Loucy (cell line): ENCODE data around the gene TMEM97.

Experiments used
- H2AFZ ChIP-seq: fragments of 200-600 bp; sonication (generic); 2 replicates; pipeline ENCODE4 v1.6.0; 2016; ENCODE audit warnings: antibody characterized with exemption, mild to moderate bottlenecking, low read length, moderate library complexity
- H3F3A ChIP-seq: fragments of 200-600 bp; 2 replicates; pipeline ENCODE4 v1.6.0; 2016; ENCODE audit warnings: antibody characterized with exemption, low read depth, mild to moderate bottlenecking
- H3K27me3 ChIP-seq: fragments of 200-600 bp; sonication (generic); 2 replicates; pipeline ENCODE4 v1.6.1; 2014; ENCODE audit warnings: low read length, mild to moderate bottlenecking; ENCODE audit not compliant: insufficient read depth, poor library complexity, severe bottlenecking
- H3K36me3 ChIP-seq: fragments of 200-600 bp; sonication (generic); 2 replicates; pipeline ENCODE4 v1.6.1; 2016; ENCODE audit warnings: low read length; ENCODE audit not compliant: insufficient read depth
- H3K4me1 ChIP-seq: fragments of 200-600 bp; sonication (generic); 2 replicates; pipeline ENCODE4 v1.5.1; 2014; ENCODE audit warnings: low read length, mild to moderate bottlenecking; ENCODE audit not compliant: insufficient read depth, poor library complexity, severe bottlenecking
- H3K4me2 ChIP-seq: fragments of 200-600 bp; sonication (generic); 2 replicates; pipeline ENCODE4 v1.6.0; 2014; ENCODE audit warnings: antibody characterized with exemption, low read length, low read depth, mild to moderate bottlenecking; ENCODE audit not compliant: poor library complexity, severe bottlenecking
- H3K4me3 ChIP-seq: fragments of 200-600 bp; sonication (generic); 2 replicates; pipeline ENCODE4 v1.5.1; 2014; ENCODE audit warnings: low read length, mild to moderate bottlenecking, mixed read lengths; ENCODE audit not compliant: poor library complexity, severe bottlenecking
- H3K79me2 ChIP-seq: fragments of 200-600 bp; sonication (generic); 2 replicates; pipeline ENCODE4 v1.6.1; 2014; ENCODE audit warnings: low read length; ENCODE audit not compliant: insufficient read depth
- H3K9ac ChIP-seq: fragments of 200-600 bp; sonication (generic); 2 replicates; pipeline ENCODE4 v1.6.0; 2014; ENCODE audit warnings: mild to moderate bottlenecking, low read depth, low read length, moderate library complexity; ENCODE audit not compliant: poor library complexity, severe bottlenecking
- H3K9me2 ChIP-seq: fragments of 200-600 bp; sonication (generic); replicated peaks from 2 replicates; pipeline ENCODE4 v1.6.1; 2016; ENCODE audit warnings: low read depth, low read length, mixed read lengths
- H3K9me3 ChIP-seq: fragments of 200-600 bp; sonication (generic); 2 replicates; pipeline ENCODE4 v1.6.1; 2014; ENCODE audit warnings: mild to moderate bottlenecking, antibody characterized with exemption, low read length, low read depth; ENCODE audit not compliant: insufficient read depth
- H4K20me1 ChIP-seq: fragments of 200-600 bp; sonication (generic); 2 replicates; pipeline ENCODE4 v1.6.0; 2014; ENCODE audit warnings: antibody characterized with exemption, low read length, mild to moderate bottlenecking; ENCODE audit not compliant: insufficient read depth, poor library complexity, severe bottlenecking
- EZH2phosphoT487 ChIP-seq: fragments of 200-600 bp; IDR thresholded peaks from 2 replicates; pipeline ENCODE4 v1.6.1; 2018; ENCODE audit warnings: antibody characterized with exemption, mild to moderate bottlenecking, moderate library complexity, borderline replicate concordance
- TF ChIP-seq, protein P1 (sequence below): fragments of 200-600 bp; sonication (generic); conservative IDR thresholded peaks from 2 replicates; pipeline ENCODE4 v1.5.1; 2014; ENCODE audit warnings: mild to moderate bottlenecking, antibody characterized with exemption, low read length

TMEM97 gene

DNA sequence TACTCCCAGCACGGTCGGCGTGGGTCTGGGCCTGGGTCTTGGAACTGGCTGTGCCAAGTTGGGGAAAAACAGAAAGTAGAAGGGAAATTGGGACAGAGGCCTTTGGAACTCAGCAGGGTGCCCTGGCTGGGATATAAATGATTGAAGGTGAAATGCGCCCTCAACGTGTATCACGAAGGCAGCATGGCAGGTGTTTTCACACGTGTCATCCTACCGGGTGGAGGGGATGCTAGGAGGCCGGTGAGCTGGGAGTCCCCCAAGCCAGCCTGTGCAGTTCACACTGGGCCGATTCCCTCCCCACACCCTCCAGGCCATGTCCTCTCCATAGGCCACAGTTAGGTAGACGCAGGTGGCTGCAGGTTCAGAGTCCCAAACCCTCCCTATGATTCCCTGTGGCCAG is 22.5 kb downstream of the TMEM97 start:
- peaks cover 9% of the 10 kb centered on the region for H3K4me1 ChIP-seq
- H4K20me1 ChIP-seq, result no peaks in the 10 kb centered on the region
- H3K79me2 ChIP-seq, result peaks cover 17% of the 10 kb centered on the region; the same call in 1 of the 2 replicates
- no peaks in the 10 kb centered on the region for H3K27me3 ChIP-seq
- H3K36me3 ChIP-seq, result peaks cover 12% of the 10 kb centered on the region; the same call in 1 of the 2 replicates
- no peaks in the 10 kb centered on the region for H3K9me3 ChIP-seq
- H3K9ac ChIP-seq, result no peak overlapping the region
- no peak overlapping the region for H3K4me2 ChIP-seq
- no peak overlapping the region for H2AFZ ChIP-seq
- H3F3A ChIP-seq, result no peaks in the 10 kb centered on the region
- no peak overlapping the region for H3K4me3 ChIP-seq
- TF ChIP-seq EZH2phosphoT487, result no peak
- TF ChIP-seq, protein P1, sequence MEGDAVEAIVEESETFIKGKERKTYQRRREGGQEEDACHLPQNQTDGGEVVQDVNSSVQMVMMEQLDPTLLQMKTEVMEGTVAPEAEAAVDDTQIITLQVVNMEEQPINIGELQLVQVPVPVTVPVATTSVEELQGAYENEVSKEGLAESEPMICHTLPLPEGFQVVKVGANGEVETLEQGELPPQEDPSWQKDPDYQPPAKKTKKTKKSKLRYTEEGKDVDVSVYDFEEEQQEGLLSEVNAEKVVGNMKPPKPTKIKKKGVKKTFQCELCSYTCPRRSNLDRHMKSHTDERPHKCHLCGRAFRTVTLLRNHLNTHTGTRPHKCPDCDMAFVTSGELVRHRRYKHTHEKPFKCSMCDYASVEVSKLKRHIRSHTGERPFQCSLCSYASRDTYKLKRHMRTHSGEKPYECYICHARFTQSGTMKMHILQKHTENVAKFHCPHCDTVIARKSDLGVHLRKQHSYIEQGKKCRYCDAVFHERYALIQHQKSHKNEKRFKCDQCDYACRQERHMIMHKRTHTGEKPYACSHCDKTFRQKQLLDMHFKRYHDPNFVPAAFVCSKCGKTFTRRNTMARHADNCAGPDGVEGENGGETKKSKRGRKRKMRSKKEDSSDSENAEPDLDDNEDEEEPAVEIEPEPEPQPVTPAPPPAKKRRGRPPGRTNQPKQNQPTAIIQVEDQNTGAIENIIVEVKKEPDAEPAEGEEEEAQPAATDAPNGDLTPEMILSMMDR, result no peak
- H3K9me2 ChIP-seq, result no peaks in the 10 kb centered on the region

DNA sequence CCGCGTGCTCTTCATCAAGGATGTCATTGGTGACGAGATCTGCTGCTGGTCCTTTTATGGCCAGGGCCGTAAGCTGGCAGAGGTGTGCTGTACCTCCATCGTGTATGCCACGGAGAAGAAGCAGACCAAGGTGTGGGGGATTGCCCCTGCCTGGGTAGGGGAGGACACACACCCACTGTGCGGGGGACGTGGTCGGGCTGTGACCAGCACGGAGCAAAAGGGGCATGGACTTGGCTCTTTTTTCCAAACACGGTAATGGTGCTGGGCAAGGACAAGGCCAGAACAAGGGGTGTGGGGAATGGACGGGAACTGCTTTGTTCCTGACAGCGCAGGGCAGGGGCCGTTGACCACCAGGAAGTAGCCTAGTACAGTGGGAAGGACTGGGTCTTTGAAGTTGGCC is 23.3 kb downstream of the TMEM97 start:
- Histone ChIP-seq H3K9me2 (no peaks in the 10 kb centered on the region), H3K4me2 (no peak overlapping the region), H3K79me2 (peaks cover 9% of the 10 kb centered on the region; the same call in 1 of the 2 replicates), H3K4me3 (no peak overlapping the region), H3K27me3 (no peaks in the 10 kb centered on the region), H4K20me1 (no peaks in the 10 kb centered on the region), H3K36me3 (peaks cover 19% of the 10 kb centered on the region; the same call in 1 of the 2 replicates), H3K9ac (no peak overlapping the region), H3F3A (no peaks in the 10 kb centered on the region), H3K4me1 (peaks cover 2% of the 10 kb centered on the region), H3K9me3 (no peaks in the 10 kb centered on the region), H2AFZ (no peak overlapping the region)
- no peak for TF ChIP-seq EZH2phosphoT487
- TF ChIP-seq, protein P1, result no peak

DNA sequence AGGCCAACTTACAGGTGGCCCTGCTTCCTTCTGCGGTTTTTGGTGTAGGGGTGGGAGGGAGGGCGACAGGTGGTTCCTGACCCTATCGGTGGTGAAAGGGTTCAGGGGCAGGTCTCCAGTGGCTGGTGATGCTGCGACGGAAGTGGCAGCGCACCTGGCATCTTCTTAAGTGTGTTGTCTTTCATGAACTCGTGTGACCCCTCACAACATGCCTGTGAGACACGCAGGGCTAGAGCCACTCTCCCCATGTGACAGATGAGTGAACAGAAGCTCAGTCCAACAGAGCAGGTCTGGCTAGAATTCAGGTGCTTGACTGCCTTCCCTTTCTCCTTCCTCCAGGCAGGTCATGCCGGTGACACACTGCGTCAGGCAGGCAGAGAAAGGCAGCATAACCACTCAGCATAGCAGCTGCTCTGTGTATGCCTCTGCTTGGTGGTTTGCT is 24.5 kb downstream of the TMEM97 start:
- TF ChIP-seq EZH2phosphoT487, result no peak
- TF ChIP-seq, protein P1, result no peak

More for the DNA sequence above, 24.5 kb downstream of the TMEM97 start:
- no peak overlapping the region for H2AFZ ChIP-seq
- H3K79me2 ChIP-seq, result peaks cover 3% of the 10 kb centered on the region; the same call in 1 of the 2 replicates
- H3K4me1 ChIP-seq, result no peaks in the 10 kb centered on the region
- no peaks in the 10 kb centered on the region for H3K27me3 ChIP-seq
- peaks cover 29% of the 10 kb centered on the region; the same call in 1 of the 2 replicates for H3K36me3 ChIP-seq
- H3K9ac ChIP-seq, result no peak overlapping the region
- H3K4me2 ChIP-seq, result no peak overlapping the region
- H3K4me3 ChIP-seq, result no peak overlapping the region
- no peaks in the 10 kb centered on the region for H3K9me2 ChIP-seq
- no peaks in the 10 kb centered on the region for H3F3A ChIP-seq
- no peaks in the 10 kb centered on the region for H4K20me1 ChIP-seq
- no peaks in the 10 kb centered on the region for H3K9me3 ChIP-seq
